Upper lobe of left lung (tissue), 4 donors: Measurements from ENCODE around the gene MATK.

ENCODE experiments used
- POLR2A ChIP-seq, 4 donors: fragments of 450-650 bp; IDR thresholded peaks; one replicate each; pipeline ENCODE4 v1.5.1; 2016 to 2017; ENCODE audit warnings: antibody characterized with exemption in 4 of 4, mild to moderate bottlenecking in 2 of 4
- POLR2AphosphoS5 ChIP-seq, 2 donors: sonication (generic); formaldehyde crosslinking; IDR thresholded peaks; one replicate each; pipeline ENCODE4 v1.5.1; 2017; ENCODE audit warnings: antibody characterized with exemption in 2 of 2

- no peak for TF ChIP-seq POLR2A (IDR thresholded peaks at IDR 0.05)
- no peak for TF ChIP-seq POLR2AphosphoS5 (IDR thresholded peaks at IDR 0.05)
Measured at GRCh38 chr19:3826163-3826562, 40.0 kb upstream of the MATK start.
